ENCODE measurements around the gene IL22RA2. TPM values are rescaled to one million over a fixed set of nuclear protein-coding genes. Genes with fewer than 3 reads are reported as not detected.
"Not testable (repeated sequence)": the region's sequence is repeated elsewhere in the genome, so short reads cannot be mapped to it uniquely, and the experiment has no call there.

The IL22RA2 gene
- total RNA-seq, 1 experiment from 2014 or later: not detected

GRCh38 chr6:137126875-137127485, 46.5 kb downstream of the IL22RA2 start:
- no peak for DNase-seq (ENCODE audit: low read depth)

- no peak for DNase-seq (ENCODE audit: low read depth)
These were observed 50.4 kb downstream of the IL22RA2 start for GRCh38 chr6:137123078-137123477.

- no peak for DNase-seq (ENCODE audit: low read depth)
These were observed 50.8 kb downstream of the IL22RA2 start for GRCh38 chr6:137122612-137123011.

GRCh38 chr6:137121401-137121997, 51.9 kb downstream of the IL22RA2 start:
- DNase-seq (ENCODE audit: low read depth): no peak

GRCh38 chr6:137120748-137121147, 52.7 kb downstream of the IL22RA2 start:
- no peak for DNase-seq (ENCODE audit: low read depth)

- no peak for DNase-seq (ENCODE audit: low read depth)
These were observed 54.0 kb downstream of the IL22RA2 start for GRCh38 chr6:137119196-137120104.

GRCh38 chr6:137117581-137117980, 55.9 kb downstream of the IL22RA2 start:
- no peak for DNase-seq (ENCODE audit: low read depth)

- no peak for DNase-seq (ENCODE audit: low read depth)
These were observed 56.6 kb downstream of the IL22RA2 start for GRCh38 chr6:137116807-137117206.

- DNase-seq (ENCODE audit: low read depth): no peak
These were observed 57.8 kb downstream of the IL22RA2 start for GRCh38 chr6:137115658-137116057.

- peak; percentile 81 for DNase-seq (ENCODE audit: low read depth)
These were observed 61.4 kb downstream of the IL22RA2 start for GRCh38 chr6:137112067-137112355.

- peak; percentile 5 for DNase-seq (ENCODE audit: low read depth)
These were observed 62.0 kb downstream of the IL22RA2 start for GRCh38 chr6:137111296-137112066.

- DNase-seq (ENCODE audit: low read depth): no peak
These were observed 65.7 kb downstream of the IL22RA2 start for GRCh38 chr6:137107767-137108105.

- DNase-seq (ENCODE audit: low read depth): not testable (repeated sequence)
These were observed 66.2 kb downstream of the IL22RA2 start for GRCh38 chr6:137107047-137107766.

GRCh38 chr6:137106183-137106582, 67.3 kb downstream of the IL22RA2 start:
- no peak for DNase-seq (ENCODE audit: low read depth)

GRCh38 chr6:137105375-137105774, 68.1 kb downstream of the IL22RA2 start:
- no peak for DNase-seq (ENCODE audit: low read depth)

GRCh38 chr6:137104926-137105325, 68.5 kb downstream of the IL22RA2 start:
- DNase-seq (ENCODE audit: low read depth): no peak

GRCh38 chr6:137102851-137103492, 70.5 kb downstream of the IL22RA2 start:
- no peak for DNase-seq (ENCODE audit: low read depth)

GRCh38 chr6:137102050-137102848, 71.2 kb downstream of the IL22RA2 start:
- DNase-seq (ENCODE audit: low read depth): no peak

- DNase-seq (ENCODE audit: low read depth): no peak
These were observed 73.6 kb downstream of the IL22RA2 start for GRCh38 chr6:137099689-137100403.

- DNase-seq (ENCODE audit: low read depth): no peak
These were observed 75.9 kb downstream of the IL22RA2 start for GRCh38 chr6:137097526-137097925.

Data from M059J (cell line).